Measurements from ENCODE around the gene OR5M10.
"Not testable (repeated sequence)": the region's sequence is repeated elsewhere in the genome, so short reads cannot be mapped to it uniquely, and the experiment has no call there.

Gene OR5M10

GRCh38 chr11:56577621-56578020, at the start of gene OR5M10:
OR5M10 (minus strand) TSS chr11:56577721; CDS start chr11:56577721, 0 bp downstream.
- no peak for DNase-seq

GRCh38 chr11:56625946-56626345, 48.4 kb upstream of the OR5M10 start:
- no peak for DNase-seq

DNA sequence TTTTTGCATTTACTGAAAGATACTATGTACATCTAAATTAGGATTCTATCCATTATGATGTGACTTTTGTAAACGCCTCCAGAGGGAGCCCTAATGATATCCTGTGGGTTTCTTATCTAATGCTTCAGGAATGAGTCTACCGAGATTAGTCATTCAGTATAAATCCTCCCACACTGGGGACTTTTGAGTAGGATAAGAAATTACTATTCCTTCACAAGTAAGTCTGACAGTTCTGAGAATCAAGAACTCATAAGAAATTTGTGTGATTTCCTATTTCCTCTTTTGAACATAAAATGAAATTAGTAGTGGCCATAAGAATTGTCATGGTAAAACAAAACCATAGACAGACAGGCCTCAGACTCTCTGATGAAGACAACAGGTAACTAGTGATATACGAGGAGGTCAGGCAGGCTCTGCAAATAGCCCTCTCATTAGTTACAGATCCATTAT, 47.2 kb upstream of the OR5M10 start:
- DNase-seq, result no peak

DNA sequence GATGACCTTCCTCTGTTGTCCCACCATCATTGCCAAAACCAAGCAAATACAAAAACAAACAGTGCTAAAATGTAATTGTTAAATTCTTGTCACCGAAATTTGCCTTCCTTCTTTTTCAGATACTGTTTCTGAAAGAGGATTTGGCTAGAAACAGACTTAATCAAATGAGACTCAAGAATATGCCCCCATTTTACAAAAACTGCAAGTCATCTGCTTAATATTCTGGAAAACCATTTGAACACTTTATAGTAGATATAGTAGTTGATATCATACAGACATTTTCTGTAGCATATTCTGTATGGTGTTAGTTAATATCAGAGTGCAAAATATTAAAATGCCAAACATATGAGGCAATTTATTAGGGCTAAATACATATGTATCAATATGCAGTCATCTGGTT, 33.7 kb upstream of the OR5M10 start:
- DNase-seq, result no peak

- DNase-seq, result not testable (repeated sequence)
Observed at GRCh38 chr11:56592088-56592717, 14.7 kb upstream of the OR5M10 start.

GRCh38 chr11:56558574-56558973, 18.9 kb downstream of the OR5M10 start:
- DNase-seq, result no peak

GRCh38 chr11:56554691-56555090, 22.8 kb downstream of the OR5M10 start:
- not testable (repeated sequence) for DNase-seq

GRCh38 chr11:56545531-56545930, 32.0 kb downstream of the OR5M10 start:
- no peak for DNase-seq

GRCh38 chr11:56543739-56544138, 33.8 kb downstream of the OR5M10 start:
- no peak for DNase-seq

- no peak for DNase-seq
Observed at GRCh38 chr11:56543157-56543556, 34.4 kb downstream of the OR5M10 start, which contains the start of gene OR5M11. OR5M11 (minus strand) TSS chr11:56543257; CDS start chr11:56543257, 0 bp downstream.

GRCh38 chr11:56533054-56533740, 44.3 kb downstream of the OR5M10 start:
- DNase-seq, result no peak

DNA sequence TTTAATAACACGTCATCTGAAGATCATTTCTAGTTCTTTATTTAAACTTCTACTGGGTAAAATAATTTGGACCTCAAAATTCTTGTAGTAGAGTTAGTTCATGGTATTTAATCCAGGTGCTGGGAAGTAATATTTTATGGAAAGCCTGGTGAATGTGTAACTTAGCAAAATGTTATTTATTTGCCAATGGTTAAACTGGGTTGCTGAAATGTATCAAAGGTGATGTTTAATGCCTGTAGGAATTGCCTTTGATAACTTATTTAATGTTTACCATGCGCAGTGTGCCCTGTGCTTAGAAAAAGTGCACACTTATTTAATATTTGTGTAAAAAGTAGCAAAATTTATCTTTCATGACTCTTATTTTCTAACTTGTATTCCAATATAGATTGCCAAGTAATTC, 45.7 kb downstream of the OR5M10 start:
- no peak for DNase-seq

Data from NCI-H187 treated with DMSO at 0.1 percent for 48 hours (cell line).